ENCODE measurements around the gene TOMM20. TPM values are rescaled to one million over a fixed set of nuclear protein-coding genes. Genes with fewer than 3 reads are reported as not detected.
A peak's percentile ranks its signal among the peaks of the same experiment; 100 is the strongest.

The TOMM20 gene
- total RNA-seq, 2 donors from 2014 or later, result 237 to 252 TPM

GRCh38 chr1:235157150-235157549, 28.5 kb upstream of the TOMM20 start:
- peaks cover 61% of the 10 kb centered on the region for H3K36me3 ChIP-seq (ENCODE audit: control insufficient read depth, insufficient read depth, low read length)
- no peaks in the 10 kb centered on the region for H3K9me3 ChIP-seq (ENCODE audit: control insufficient read depth, low read length)
- Mint-ChIP-seq H3K27ac (no peak overlapping the region), H3K36me3 (ENCODE audit: low read depth) (peaks cover 44% of the 10 kb centered on the region), H3K27me3 (ENCODE audit: insufficient read depth) (no peaks in the 10 kb centered on the region), H3K4me1 (peaks cover 6% of the 10 kb centered on the region), H3K9me3 (no peaks in the 10 kb centered on the region), H3K4me3 (no peak overlapping the region)
- DNase-seq, result no peak
- WGBS, 2 experiments (ENCODE audit: insufficient coverage in 1 of 2, insufficient read length in 1 of 2), result 94% methylated on average over 3 to 4 of the region's 4 CpGs
- no peak for TF ChIP-seq CTCF (conservative IDR thresholded peaks at IDR 0.05)
- H3K4me1 ChIP-seq (ENCODE audit: control insufficient read depth, insufficient read depth, low read length), result no peaks in the 10 kb centered on the region
- no peaks in the 10 kb centered on the region for H3K27me3 ChIP-seq (ENCODE audit: control insufficient read depth, insufficient read depth, low read length, poor library complexity, severe bottlenecking)
- H3K9ac ChIP-seq (ENCODE audit: extremely low read depth, low read length, poor library complexity, severe bottlenecking), result no peak overlapping the region
- H3K4me3 ChIP-seq (ENCODE audit: low read length), result peak overlapping the region; percentile 37
- no peak overlapping the region for H3K27ac ChIP-seq (ENCODE audit: low read depth, low read length)

DNA sequence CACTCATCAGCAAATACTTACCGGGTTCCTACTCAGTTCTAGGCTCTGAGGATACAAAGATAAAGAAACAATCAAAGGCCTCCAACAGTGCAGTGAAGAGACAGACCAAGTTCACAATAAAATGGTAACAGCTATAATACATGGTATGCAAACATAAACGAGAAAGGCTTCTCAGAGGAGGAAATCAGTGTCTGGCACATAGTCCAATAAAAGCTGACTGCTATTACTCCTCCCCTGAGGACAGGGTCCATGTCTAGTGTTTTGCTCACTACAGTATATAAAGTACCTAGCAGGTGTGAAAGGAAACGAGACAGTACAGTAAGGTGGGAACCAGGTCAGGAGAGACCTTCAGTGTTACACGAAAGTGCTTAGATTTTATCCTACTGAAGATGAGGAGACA, 28.1 kb upstream of the TOMM20 start:
- no peak overlapping the region for H3K27ac Mint-ChIP-seq
- H3K27me3 Mint-ChIP-seq (ENCODE audit: insufficient read depth), result no peaks in the 10 kb centered on the region
- H3K4me1 Mint-ChIP-seq, result peaks cover 4% of the 10 kb centered on the region
- H3K4me3 Mint-ChIP-seq, result no peak overlapping the region
- no peak overlapping the region for H3K4me3 ChIP-seq (ENCODE audit: low read length)
- no peaks in the 10 kb centered on the region for H3K4me1 ChIP-seq (ENCODE audit: control insufficient read depth, insufficient read depth, low read length)
- H3K9ac ChIP-seq (ENCODE audit: extremely low read depth, low read length, poor library complexity, severe bottlenecking), result no peak overlapping the region
- H3K27me3 ChIP-seq (ENCODE audit: control insufficient read depth, insufficient read depth, low read length, poor library complexity, severe bottlenecking), result no peaks in the 10 kb centered on the region
- H3K27ac ChIP-seq (ENCODE audit: low read depth, low read length), result no peak overlapping the region
- H3K36me3 ChIP-seq (ENCODE audit: control insufficient read depth, insufficient read depth, low read length), result peaks cover 62% of the 10 kb centered on the region
- DNase-seq, result no peak
- no peaks in the 10 kb centered on the region for H3K9me3 ChIP-seq (ENCODE audit: control insufficient read depth, low read length)
- no peak for TF ChIP-seq CTCF (conservative IDR thresholded peaks at IDR 0.05)
- no peaks in the 10 kb centered on the region for H3K9me3 Mint-ChIP-seq
- peaks cover 46% of the 10 kb centered on the region for H3K36me3 Mint-ChIP-seq (ENCODE audit: low read depth)
- 94 to 98% methylated on average over 4 of the region's 4 CpGs for WGBS, 2 experiments (ENCODE audit: insufficient coverage in 1 of 2, insufficient read length in 1 of 2)

GRCh38 chr1:235156265-235156664, 27.6 kb upstream of the TOMM20 start:
- WGBS, 2 experiments (ENCODE audit: insufficient coverage in 1 of 2, insufficient read length in 1 of 2), result 93 to 100% methylated on average over 2 to 3 of the region's 3 CpGs
- Histone ChIP-seq H3K9ac (ENCODE audit: extremely low read depth, low read length, poor library complexity, severe bottlenecking) (no peak overlapping the region), H3K36me3 (ENCODE audit: control insufficient read depth, insufficient read depth, low read length) (peaks cover 67% of the 10 kb centered on the region), H3K27me3 (ENCODE audit: control insufficient read depth, insufficient read depth, low read length, poor library complexity, severe bottlenecking) (no peaks in the 10 kb centered on the region), H3K4me1 (ENCODE audit: control insufficient read depth, insufficient read depth, low read length) (no peaks in the 10 kb centered on the region), H3K27ac (ENCODE audit: low read depth, low read length) (no peak overlapping the region), H3K4me3 (ENCODE audit: low read length) (no peak overlapping the region), H3K9me3 (ENCODE audit: control insufficient read depth, low read length) (no peaks in the 10 kb centered on the region)
- Mint-ChIP-seq H3K4me1 (peaks cover 2% of the 10 kb centered on the region), H3K27ac (no peak overlapping the region), H3K36me3 (ENCODE audit: low read depth) (peaks cover 50% of the 10 kb centered on the region), H3K4me3 (no peak overlapping the region), H3K9me3 (no peaks in the 10 kb centered on the region), H3K27me3 (ENCODE audit: insufficient read depth) (no peaks in the 10 kb centered on the region)
- TF ChIP-seq CTCF (conservative IDR thresholded peaks at IDR 0.05), result no peak
- no peak for DNase-seq

Measured in endodermal cell (in vitro differentiated cells).